Astrocyte (in vitro differentiated cells and primary cell): ENCODE measurements around the gene JAKMIP2. TPM values are rescaled to one million over a fixed set of nuclear protein-coding genes. Genes with fewer than 3 reads are reported as not detected.

Experiments used
- DNase-seq: peaks from one replicate; pipeline ENCODE4 v3.0.0-alpha.2; 2010; ENCODE audit warnings: low read depth
- FAIRE-seq: peaks from 2 replicates; lab custom pipeline; 2011; peaks lifted over from hg19 to GRCh38; lab: Jason Lieb, UNC
- H2AFZ ChIP-seq: 2 replicates; pipeline ENCODE4 v1.6.0; 2012; ENCODE audit warnings: low read depth, low read length, inconsistent platforms
- H3K27ac ChIP-seq: 2 replicates; pipeline ENCODE4 v1.5.1; 2011; ENCODE audit warnings: low read depth, low read length, inconsistent platforms
- H3K27me3 ChIP-seq: 2 replicates; pipeline ENCODE4 v1.6.0; 2011; ENCODE audit warnings: low read length, inconsistent platforms; ENCODE audit not compliant: insufficient read depth
- H3K36me3 ChIP-seq: 2 replicates; pipeline ENCODE4 v1.5.1; 2011; ENCODE audit warnings: low read length, inconsistent platforms; ENCODE audit not compliant: insufficient read depth
- H3K4me1 ChIP-seq: 2 replicates; pipeline ENCODE4 v1.5.1; 2011; ENCODE audit warnings: low read length, inconsistent platforms; ENCODE audit not compliant: insufficient read depth
- H3K4me2 ChIP-seq: 2 replicates; pipeline ENCODE4 v1.6.0; 2012; ENCODE audit warnings: low read length, inconsistent platforms
- H3K4me3 ChIP-seq: 2 replicates; pipeline ENCODE4 v1.5.1; 2011; ENCODE audit warnings: low read depth, mild to moderate bottlenecking, low read length, inconsistent platforms; ENCODE audit not compliant: insufficient read depth
- H3K79me2 ChIP-seq: 2 replicates; pipeline ENCODE4 v1.6.0; 2012; ENCODE audit warnings: mild to moderate bottlenecking, low read length, inconsistent platforms; ENCODE audit not compliant: insufficient read depth
- H3K9ac ChIP-seq: 2 replicates; pipeline ENCODE4 v1.6.0; 2012; ENCODE audit warnings: mild to moderate bottlenecking, low read length, inconsistent platforms
- H3K9me3 ChIP-seq: 2 replicates; pipeline ENCODE4 v1.5.1; 2012; ENCODE audit warnings: low read depth, mild to moderate bottlenecking, low read length, inconsistent platforms; ENCODE audit not compliant: insufficient read depth
- H4K20me1 ChIP-seq: 2 replicates; pipeline ENCODE4 v1.6.0; 2012; ENCODE audit warnings: low read length, inconsistent platforms; ENCODE audit not compliant: insufficient read depth
- H3K27ac Mint-ChIP-seq: one replicate; pipeline ENCODE4 v1.8.0; 2021; ENCODE audit warnings: mild to moderate bottlenecking, mixed read lengths; ENCODE audit not compliant: unreplicated experiment
- H3K27me3 Mint-ChIP-seq: one replicate; pipeline ENCODE4 v1.8.0; 2021; ENCODE audit warnings: low read depth, mixed read lengths; ENCODE audit not compliant: unreplicated experiment
- H3K36me3 Mint-ChIP-seq: one replicate; pipeline ENCODE4 v1.8.0; 2021; ENCODE audit warnings: low read depth, mixed read lengths; ENCODE audit not compliant: unreplicated experiment
- H3K4me1 Mint-ChIP-seq: one replicate; pipeline ENCODE4 v1.8.0; 2021; ENCODE audit warnings: low read depth, mixed read lengths; ENCODE audit not compliant: unreplicated experiment
- H3K4me3 Mint-ChIP-seq: one replicate; pipeline ENCODE4 v1.8.0; 2021; ENCODE audit warnings: mild to moderate bottlenecking, moderate library complexity, mixed read lengths; ENCODE audit not compliant: unreplicated experiment
- H3K9me3 Mint-ChIP-seq: one replicate; pipeline ENCODE4 v1.8.0; 2021; ENCODE audit warnings: mild to moderate bottlenecking, mixed read lengths; ENCODE audit not compliant: unreplicated experiment
- EZH2 ChIP-seq: IDR thresholded peaks from 2 replicates; pipeline ENCODE4 v1.6.1; 2012; ENCODE audit warnings: mild to moderate bottlenecking, low read length, inconsistent platforms; ENCODE audit not compliant: insufficient read depth
- total RNA-seq: library from RNA; stranded (reverse); gene quantifications from 2 replicates; pipeline ENCODE4 v1.2.1, GENCODE V29; 2021
- TF ChIP-seq, protein P1 (sequence below): IDR thresholded peaks from 2 replicates; pipeline ENCODE4 v1.5.1; 2011; ENCODE audit warnings: low read depth, mild to moderate bottlenecking, inconsistent platforms, low read length, moderate library complexity; ENCODE audit not compliant: insufficient read depth

JAKMIP2 gene
- total RNA-seq, 1 donor from 2014 or later = 15.1 TPM

DNA sequence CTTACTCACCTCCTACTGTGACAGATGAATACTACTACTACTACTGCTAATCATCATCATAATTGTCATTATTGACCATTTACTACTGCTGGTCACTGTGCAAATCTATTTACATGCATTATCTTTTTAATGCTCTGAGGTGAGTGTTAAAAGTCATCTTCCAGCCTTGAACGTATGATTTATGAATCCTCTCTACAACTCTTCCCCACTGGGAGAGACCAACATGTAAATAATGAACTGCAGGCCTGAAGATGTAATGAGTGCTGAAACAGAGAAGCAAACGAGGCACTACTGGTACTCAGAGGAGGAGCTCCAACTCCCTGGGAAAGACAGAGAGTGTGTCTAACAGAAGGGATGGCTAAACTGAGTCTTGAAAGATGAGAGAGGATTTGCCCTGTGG lies 95.4 kb downstream of the JAKMIP2 start:
- H3K36me3 Mint-ChIP-seq = no peaks in the 10 kb centered on the region
- FAIRE-seq = no peak
- no peak overlapping the region for H2AFZ ChIP-seq

DNA sequence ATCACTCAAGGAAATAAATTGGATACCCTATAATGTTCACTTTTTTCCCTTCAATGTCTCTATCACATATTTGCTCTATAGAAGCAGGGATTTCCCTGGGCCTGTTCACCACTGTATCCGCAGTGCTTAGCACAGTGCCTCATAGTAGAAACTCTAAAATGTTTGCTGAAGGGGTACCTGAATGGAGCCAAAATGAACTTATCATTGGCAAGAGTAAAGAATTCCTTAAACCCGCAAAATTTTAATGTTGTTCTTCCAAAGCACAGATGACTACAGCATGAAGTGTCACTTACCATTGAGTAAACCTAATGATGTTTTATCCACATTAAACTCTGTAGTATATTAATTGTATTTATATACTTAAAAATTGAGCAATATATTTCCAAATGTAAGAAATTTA lies 96.1 kb downstream of the JAKMIP2 start:
- Histone ChIP-seq H3K4me2 (no peak overlapping the region), H3K27ac (no peak overlapping the region), H3K4me3 (no peak overlapping the region), H3K36me3 (no peaks in the 10 kb centered on the region), H3K9ac (no peak overlapping the region), H4K20me1 (no peaks in the 10 kb centered on the region), H3K4me1 (peaks cover 4% of the 10 kb centered on the region), H2AFZ (no peak overlapping the region), H3K9me3 (no peaks in the 10 kb centered on the region), H3K79me2 (no peaks in the 10 kb centered on the region), H3K27me3 (no peaks in the 10 kb centered on the region)
- DNase-seq = peak; percentile 55
- Mint-ChIP-seq H3K9me3 (no peaks in the 10 kb centered on the region), H3K27ac (no peak overlapping the region), H3K36me3 (no peaks in the 10 kb centered on the region), H3K4me3 (no peak overlapping the region), H3K27me3 (no peaks in the 10 kb centered on the region), H3K4me1 (peaks cover 24% of the 10 kb centered on the region)
- FAIRE-seq = no peak
- TF ChIP-seq, protein P1, sequence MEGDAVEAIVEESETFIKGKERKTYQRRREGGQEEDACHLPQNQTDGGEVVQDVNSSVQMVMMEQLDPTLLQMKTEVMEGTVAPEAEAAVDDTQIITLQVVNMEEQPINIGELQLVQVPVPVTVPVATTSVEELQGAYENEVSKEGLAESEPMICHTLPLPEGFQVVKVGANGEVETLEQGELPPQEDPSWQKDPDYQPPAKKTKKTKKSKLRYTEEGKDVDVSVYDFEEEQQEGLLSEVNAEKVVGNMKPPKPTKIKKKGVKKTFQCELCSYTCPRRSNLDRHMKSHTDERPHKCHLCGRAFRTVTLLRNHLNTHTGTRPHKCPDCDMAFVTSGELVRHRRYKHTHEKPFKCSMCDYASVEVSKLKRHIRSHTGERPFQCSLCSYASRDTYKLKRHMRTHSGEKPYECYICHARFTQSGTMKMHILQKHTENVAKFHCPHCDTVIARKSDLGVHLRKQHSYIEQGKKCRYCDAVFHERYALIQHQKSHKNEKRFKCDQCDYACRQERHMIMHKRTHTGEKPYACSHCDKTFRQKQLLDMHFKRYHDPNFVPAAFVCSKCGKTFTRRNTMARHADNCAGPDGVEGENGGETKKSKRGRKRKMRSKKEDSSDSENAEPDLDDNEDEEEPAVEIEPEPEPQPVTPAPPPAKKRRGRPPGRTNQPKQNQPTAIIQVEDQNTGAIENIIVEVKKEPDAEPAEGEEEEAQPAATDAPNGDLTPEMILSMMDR = no peak
- TF ChIP-seq EZH2 = no peak

More for the DNA sequence above, 95.4 kb downstream of the JAKMIP2 start:
- no peaks in the 10 kb centered on the region for H4K20me1 ChIP-seq
- H3K27ac Mint-ChIP-seq = no peak overlapping the region
- peaks cover 4% of the 10 kb centered on the region for H3K4me1 ChIP-seq
- no peaks in the 10 kb centered on the region for H3K27me3 ChIP-seq
- no peak overlapping the region for H3K4me3 Mint-ChIP-seq
- no peak overlapping the region for H3K4me2 ChIP-seq
- H3K9ac ChIP-seq = no peak overlapping the region
- no peaks in the 10 kb centered on the region for H3K9me3 Mint-ChIP-seq
- no peaks in the 10 kb centered on the region for H3K9me3 ChIP-seq
- H3K27me3 Mint-ChIP-seq = no peaks in the 10 kb centered on the region
- no peak overlapping the region for H3K27ac ChIP-seq
- TF ChIP-seq, protein P1 = no peak
- no peak for TF ChIP-seq EZH2
- no peak for DNase-seq
- H3K79me2 ChIP-seq = no peaks in the 10 kb centered on the region
- H3K4me3 ChIP-seq = no peak overlapping the region
- peaks cover 28% of the 10 kb centered on the region for H3K4me1 Mint-ChIP-seq
- no peaks in the 10 kb centered on the region for H3K36me3 ChIP-seq

DNA sequence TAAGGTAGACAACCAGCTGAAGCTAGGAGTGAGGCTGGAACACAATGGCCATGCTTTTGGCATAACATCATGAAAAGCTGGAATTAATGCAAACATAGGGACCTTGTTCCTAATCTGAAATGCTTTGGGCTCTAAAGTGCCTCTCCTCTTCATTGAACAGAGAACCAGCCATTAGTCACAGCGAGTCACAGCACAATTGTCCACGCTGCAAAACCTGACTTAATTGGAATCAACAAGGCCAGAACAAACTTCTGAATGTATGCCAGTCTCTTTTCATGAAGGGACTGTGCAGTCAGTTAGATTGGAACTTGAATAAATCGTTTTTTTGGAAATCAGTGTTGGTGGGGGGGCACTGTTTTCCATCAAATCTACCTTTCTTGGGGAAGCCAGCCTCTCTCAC lies 96.5 kb downstream of the JAKMIP2 start:
- Histone ChIP-seq H3K9ac (no peak overlapping the region), H3K27me3 (no peaks in the 10 kb centered on the region), H4K20me1 (no peaks in the 10 kb centered on the region), H3K36me3 (no peaks in the 10 kb centered on the region), H3K4me2 (no peak overlapping the region), H2AFZ (no peak overlapping the region), H3K9me3 (no peaks in the 10 kb centered on the region), H3K4me1 (peaks cover 4% of the 10 kb centered on the region), H3K4me3 (no peak overlapping the region), H3K79me2 (no peaks in the 10 kb centered on the region), H3K27ac (no peak overlapping the region)
- Mint-ChIP-seq H3K4me3 (no peak overlapping the region), H3K27ac (no peak overlapping the region), H3K9me3 (no peaks in the 10 kb centered on the region), H3K36me3 (no peaks in the 10 kb centered on the region), H3K4me1 (peaks cover 19% of the 10 kb centered on the region), H3K27me3 (no peaks in the 10 kb centered on the region)
- FAIRE-seq (no peak), DNase-seq (peak; percentile 26)
- TF ChIP-seq EZH2 = no peak
- TF ChIP-seq, protein P1 = no peak
